GM21786 (cell line): Measurements from ENCODE around the gene CNTNAP2.

Experiments used
- ATAC-seq: cut with Tn5 transposase; IDR thresholded peaks from one replicate; pipeline ENCODE4 v1.9.1; 2021; ENCODE audit not compliant: unreplicated experiment

The CNTNAP2 gene

GRCh38 chr7:148155000-148155399 lies 2038.4 kb downstream of the CNTNAP2 start:
- ATAC-seq = no peak

GRCh38 chr7:148155826-148156225 lies 2039.2 kb downstream of the CNTNAP2 start:
- ATAC-seq = no peak

GRCh38 chr7:148156233-148156632 lies 2039.6 kb downstream of the CNTNAP2 start:
- no peak for ATAC-seq

- ATAC-seq = no peak
These were observed 2042.7 kb downstream of the CNTNAP2 start for GRCh38 chr7:148159331-148159730.

GRCh38 chr7:148161776-148162175 lies 2045.2 kb downstream of the CNTNAP2 start:
- ATAC-seq = no peak

- no peak for ATAC-seq
These were observed 2046.2 kb downstream of the CNTNAP2 start for GRCh38 chr7:148162808-148163207.

GRCh38 chr7:148163246-148163645 lies 2046.6 kb downstream of the CNTNAP2 start:
- ATAC-seq = no peak

- no peak for ATAC-seq
These were observed 2056.3 kb downstream of the CNTNAP2 start for GRCh38 chr7:148172920-148173319.

GRCh38 chr7:148173369-148173768 lies 2056.8 kb downstream of the CNTNAP2 start:
- ATAC-seq = no peak

GRCh38 chr7:148174376-148174775 lies 2057.8 kb downstream of the CNTNAP2 start:
- ATAC-seq = no peak

- no peak for ATAC-seq
These were observed 2058.9 kb downstream of the CNTNAP2 start for GRCh38 chr7:148175512-148175911.

GRCh38 chr7:148177972-148178371 lies 2061.4 kb downstream of the CNTNAP2 start:
- ATAC-seq = no peak

GRCh38 chr7:148180075-148180474 lies 2063.5 kb downstream of the CNTNAP2 start:
- ATAC-seq = no peak

- ATAC-seq = no peak
These were observed 2065.7 kb downstream of the CNTNAP2 start for GRCh38 chr7:148182264-148182663.

GRCh38 chr7:148185041-148185440 lies 2068.4 kb downstream of the CNTNAP2 start:
- no peak for ATAC-seq

- ATAC-seq = no peak
These were observed 2070.9 kb downstream of the CNTNAP2 start for GRCh38 chr7:148187471-148187870.

GRCh38 chr7:148191391-148192065 lies 2074.9 kb downstream of the CNTNAP2 start:
- no peak for ATAC-seq

GRCh38 chr7:148192491-148192890 lies 2075.9 kb downstream of the CNTNAP2 start:
- no peak for ATAC-seq

- ATAC-seq = no peak
These were observed 2085.4 kb downstream of the CNTNAP2 start for GRCh38 chr7:148201992-148202391.

- ATAC-seq = no peak
These were observed 2088.2 kb downstream of the CNTNAP2 start for GRCh38 chr7:148204639-148205304.

- no peak for ATAC-seq
These were observed 2093.1 kb downstream of the CNTNAP2 start for GRCh38 chr7:148209643-148210190.

- no peak for ATAC-seq
These were observed 2094.3 kb downstream of the CNTNAP2 start for GRCh38 chr7:148210804-148211325.
